NOMO-1 treated with dmso at 0.1 percent for 144 hours (cell line): ENCODE data around the gene NLRP3.

Experiments used
- DNase-seq: peaks from one replicate; lab custom pipeline; 2025; ENCODE audit not compliant: unreplicated experiment; lab: John Stamatoyannopoulos, UW

The NLRP3 gene

DNA sequence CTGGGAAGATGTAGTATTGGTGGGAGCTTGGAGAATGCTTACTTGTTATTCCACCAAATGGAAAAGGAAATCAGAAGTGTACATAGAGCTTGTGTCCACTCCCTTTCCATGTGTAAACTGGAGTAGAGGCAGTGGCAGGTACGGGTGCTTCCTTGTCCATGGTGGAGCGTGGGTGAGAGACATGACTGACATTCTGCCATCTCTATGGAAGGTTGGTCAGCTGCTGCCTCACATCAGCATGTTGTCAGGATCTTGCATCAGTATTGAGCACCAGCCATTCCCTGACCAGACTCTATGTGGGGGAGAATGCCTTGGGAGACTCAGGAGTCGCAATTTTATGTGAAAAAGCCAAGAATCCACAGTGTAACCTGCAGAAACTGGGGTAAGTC is 19.8 kb downstream of the NLRP3 start:
- no peak for DNase-seq

DNA sequence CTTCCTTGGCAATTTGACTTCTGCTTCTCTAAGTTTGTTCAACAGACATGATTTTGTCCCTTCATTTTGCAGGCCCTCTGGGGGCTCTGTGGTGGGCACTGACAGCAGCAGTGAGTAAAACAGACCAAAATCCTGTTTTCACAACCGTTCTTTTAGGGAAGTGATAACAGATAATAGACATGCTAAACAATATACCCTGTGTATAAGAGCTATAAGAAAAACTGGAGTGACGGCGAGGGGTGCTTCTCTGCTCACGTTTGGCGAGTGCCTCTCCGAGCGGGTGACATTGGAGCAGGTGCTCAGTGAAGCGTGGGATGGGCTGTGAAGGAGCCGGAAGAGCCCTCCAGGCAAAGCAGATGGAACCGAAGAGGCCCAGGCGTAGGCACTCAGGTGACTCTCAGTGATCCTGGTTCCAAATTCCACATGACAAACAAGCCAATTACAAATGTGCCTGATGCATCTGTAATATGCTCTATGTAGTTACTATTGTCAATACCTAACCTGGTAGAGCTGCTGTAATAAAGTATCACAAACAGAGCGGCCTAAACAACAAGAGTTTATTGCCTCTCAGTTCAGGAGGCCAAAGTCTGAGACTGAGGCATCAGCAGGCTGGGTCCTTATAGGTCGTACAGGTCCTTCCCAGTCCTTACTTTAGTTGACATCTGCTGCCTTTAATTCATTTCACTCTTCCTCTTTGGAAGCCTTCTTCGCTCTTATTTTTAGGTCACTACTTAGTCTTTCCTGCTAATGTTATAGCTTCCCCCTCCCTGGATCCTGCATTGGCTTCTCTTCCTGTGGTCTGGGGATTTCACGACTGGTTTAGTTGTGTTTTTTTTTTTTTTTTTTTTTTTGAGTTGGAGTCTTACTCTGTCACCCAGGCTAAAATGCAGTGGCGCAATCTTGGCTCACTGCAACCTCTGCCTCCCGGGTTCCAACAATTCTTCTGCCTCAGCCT is 21.9 kb downstream of the NLRP3 start:
- DNase-seq, result no peak

- no peak for DNase-seq
These were observed 24.1 kb downstream of the NLRP3 start for GRCh38 chr1:247440001-247440620.

DNA sequence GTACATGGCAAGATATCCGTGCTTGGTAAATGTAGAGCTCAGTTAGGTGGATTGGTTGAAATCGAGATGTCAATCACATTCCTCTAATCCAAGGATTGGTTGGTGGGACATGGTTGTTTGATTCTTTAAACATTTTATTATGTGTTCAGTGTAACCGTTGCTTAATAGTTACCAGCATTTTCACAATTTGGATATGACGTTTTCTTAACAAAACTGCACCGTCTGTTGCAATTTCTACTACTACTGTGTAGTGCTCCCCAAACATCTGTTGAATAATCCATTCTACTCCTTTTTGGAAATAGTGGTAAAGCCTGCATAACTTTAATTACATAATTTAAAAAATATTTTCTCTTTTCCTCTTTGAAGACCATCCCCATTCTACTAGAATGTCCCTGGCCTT is 25.6 kb downstream of the NLRP3 start:
- DNase-seq, result no peak

GRCh38 chr1:247442164-247442563 is 26.2 kb downstream of the NLRP3 start:
- no peak for DNase-seq

DNA sequence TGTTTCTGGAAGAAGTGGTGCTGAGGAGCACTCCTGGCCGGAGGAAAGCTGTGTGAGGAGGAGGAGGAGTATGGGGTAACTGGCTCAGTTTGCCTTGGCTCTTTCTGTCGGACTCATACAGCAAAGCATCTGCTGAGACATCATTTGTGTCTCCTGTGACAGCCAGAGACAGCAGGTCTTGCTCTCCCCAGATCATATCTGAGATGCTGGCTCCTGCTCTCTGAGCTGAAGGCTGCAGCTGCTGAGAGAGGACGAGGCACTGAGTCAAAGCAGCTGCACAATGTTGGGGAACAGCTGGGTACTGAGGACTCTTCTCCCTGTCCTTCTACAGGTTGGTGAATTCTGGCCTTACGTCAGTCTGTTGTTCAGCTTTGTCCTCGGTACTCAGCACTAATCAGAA is 27.7 kb downstream of the NLRP3 start:
- DNase-seq, result no peak

GRCh38 chr1:247444571-247444970 is 28.6 kb downstream of the NLRP3 start:
- no peak for DNase-seq

DNA sequence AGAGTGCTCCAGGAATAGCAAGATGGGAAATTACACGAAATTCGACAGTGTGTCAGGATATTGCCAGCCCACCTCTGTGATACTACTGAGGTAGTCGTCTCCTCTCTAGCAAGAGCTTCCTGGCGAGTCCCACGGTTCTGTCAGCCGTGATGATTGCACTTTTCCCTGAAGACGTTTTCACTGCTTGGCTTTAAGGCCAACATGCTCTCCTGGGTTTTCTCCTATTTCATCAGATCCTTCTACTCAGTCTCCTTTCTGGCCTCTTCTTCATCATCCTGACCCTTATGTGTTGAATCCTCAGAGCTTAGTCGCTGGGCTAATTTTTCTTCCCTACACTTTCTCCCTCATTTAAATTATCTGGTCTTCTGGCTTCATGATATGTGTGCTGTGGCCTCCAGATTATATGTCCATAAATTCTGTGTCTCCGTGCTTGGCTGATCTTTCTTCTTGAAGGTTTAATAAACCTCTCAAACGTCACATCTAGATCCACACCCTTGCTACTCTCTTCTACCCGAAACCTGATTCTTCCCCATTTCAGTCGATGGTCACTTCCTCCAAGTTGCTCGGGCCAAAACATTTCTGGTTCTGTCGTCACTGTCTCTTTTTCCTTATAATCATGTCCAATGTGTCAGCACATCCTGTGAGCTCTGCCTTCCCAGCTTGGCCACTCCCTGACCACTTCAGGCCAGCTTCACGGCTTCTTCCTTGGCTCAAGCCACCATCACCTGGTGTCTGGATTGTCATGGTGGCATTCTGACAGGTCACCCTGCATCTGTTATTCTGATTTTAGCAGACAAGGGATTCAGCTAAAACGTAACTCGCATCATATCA is 29.8 kb downstream of the NLRP3 start:
- peak; percentile 41 for DNase-seq

DNA sequence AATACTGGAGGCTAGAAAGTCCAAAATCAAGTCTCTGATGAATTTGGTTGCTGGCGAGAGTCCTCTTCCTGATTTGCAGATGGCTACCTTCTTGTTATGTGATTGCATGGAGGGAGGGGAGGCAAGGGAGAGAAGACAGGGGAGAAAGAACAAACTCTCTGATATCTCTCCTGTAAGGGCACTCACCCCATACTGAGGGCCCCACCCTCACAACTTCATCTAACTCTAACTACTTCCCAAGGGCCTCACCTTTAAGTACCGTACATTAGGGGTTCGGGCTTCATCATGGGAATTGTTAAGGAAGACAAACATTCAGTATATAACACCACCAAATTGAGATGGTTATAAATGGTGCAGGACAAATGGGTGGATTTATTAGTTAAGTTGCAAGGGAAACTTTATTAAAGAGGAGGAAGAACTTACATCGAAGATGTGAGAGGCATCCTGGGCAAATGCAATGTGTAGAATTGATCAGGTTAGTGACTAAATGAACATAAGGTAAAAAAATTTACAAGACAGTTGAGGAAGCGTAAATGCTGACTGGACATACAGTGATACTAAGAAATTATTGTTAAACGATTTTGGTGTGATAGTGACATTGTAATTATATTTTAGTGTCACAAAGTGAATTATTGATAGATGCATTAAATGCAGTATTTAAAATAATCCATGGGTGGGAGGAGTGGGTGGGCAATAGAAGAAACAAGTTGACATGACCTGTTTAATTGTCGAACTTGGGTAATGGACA is 31.4 kb downstream of the NLRP3 start:
- no peak for DNase-seq

DNA sequence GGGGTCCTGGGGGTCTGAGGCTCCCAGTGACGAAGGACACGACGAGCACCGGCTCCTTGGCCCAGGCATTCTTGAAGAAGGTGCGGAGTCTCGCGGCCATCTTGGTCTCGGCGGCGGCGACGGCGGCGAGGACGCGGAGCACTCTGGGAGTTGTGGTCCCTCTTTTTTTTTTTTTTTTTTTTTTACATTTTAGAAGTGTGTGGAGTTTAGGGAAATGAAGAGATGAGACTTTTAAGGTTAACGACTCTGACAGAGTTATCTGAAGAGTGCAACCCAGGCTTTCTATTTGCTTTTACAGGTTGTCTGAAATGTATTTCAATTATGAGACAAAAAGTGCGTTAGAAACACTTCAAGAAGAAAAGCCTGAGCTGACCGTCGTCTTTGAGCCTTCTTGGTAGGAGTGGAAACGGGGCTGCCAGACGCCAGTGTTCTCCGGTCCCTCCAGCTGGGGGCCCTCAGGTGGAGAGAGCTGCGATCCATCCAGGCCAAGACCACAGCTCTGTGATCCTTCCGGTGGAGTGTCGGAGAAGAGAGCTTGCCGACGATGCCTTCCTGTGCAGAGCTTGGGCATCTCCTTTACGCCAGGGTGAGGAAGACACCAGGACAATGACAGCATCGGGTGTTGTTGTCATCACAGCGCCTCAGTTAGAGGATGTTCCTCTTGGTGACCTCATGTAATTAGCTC is 32.3 kb downstream of the NLRP3 start:
- no peak for DNase-seq

DNA sequence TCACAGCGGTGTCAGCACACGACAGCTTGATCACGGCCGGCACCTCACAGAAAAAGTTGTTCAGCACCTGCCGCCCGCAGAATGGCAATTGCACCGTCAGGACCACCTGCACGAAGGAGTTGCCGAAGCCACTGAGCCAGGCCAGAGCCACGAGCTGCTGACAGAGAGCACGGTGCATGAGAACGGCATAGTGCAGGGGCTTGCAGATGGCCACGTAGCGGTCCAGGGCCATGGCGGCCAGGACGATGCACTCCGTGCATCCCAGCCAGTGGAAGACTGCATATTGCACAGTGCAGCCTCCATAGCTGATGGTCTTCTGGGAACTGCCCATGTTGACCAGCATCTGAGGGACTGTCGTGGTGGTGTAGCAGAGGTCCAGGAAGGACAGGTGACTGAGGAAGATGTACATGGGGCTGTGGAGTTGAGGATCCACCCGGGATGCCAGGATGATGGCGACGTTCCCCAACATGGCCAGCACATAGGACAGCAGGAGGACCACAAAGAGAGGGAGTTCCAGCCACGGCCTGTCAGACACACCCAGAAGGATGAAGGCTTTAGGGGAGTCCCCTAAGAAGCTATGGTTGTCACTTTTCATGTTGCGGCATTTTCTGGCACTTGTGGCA is 35.5 kb downstream of the NLRP3 start:
- DNase-seq, result no peak

DNA sequence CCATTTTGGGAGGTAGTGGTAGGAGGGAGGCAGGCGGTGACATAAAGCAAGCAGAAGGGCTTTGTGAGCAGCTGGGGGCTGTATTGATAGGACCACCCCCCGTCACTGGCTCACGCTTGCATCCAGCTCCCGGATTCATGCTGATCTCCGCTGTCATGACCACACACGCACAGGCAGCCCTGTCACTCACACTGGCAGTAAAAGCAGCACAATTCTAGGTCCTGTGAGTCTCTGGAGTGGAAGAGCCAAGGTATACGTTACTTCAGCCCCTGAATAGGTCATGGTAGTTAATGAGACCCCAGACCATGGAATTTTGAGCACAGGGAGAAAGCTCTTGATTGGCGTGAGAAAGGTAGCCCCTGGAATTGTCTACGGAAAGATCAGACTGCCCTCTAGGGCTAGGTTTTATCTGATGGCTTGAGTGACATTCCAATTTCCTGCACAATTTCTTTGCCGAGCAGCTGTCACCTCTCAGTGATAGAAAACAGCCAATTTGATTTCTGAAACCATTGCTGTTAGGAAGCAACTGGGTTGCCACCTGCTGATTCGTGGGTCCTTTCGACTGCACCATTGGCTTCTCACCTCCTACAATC is 36.6 kb downstream of the NLRP3 start:
- DNase-seq, result no peak

- DNase-seq, result peak; percentile 32
These were observed 37.3 kb downstream of the NLRP3 start for GRCh38 chr1:247453245-247453644.

- no peak for DNase-seq
These were observed 38.0 kb downstream of the NLRP3 start for GRCh38 chr1:247453997-247454396.

- DNase-seq, result no peak
These were observed 40.0 kb downstream of the NLRP3 start for GRCh38 chr1:247456021-247456420.

GRCh38 chr1:247456914-247457639 is 41.1 kb downstream of the NLRP3 start:
- DNase-seq, result no peak

DNA sequence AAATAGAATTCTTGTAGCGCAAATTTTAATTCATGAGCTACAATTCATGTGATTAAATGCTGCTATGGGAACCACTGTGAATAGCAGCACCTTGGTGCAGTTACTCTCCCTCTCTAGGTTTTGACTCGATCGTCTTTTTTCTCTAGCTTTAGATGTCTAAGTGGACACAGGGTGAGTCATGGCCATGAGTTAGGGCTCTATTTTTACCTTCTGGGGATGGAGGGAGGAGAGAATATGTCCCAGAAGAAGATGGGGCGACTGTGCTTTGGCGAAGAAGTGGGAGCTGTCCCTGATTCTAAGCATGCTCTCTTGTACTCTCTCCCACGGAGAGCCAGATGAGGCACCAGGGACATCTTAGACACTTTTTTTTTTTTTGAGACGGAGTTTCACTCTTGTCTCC is 43.5 kb downstream of the NLRP3 start:
- no peak for DNase-seq

DNA sequence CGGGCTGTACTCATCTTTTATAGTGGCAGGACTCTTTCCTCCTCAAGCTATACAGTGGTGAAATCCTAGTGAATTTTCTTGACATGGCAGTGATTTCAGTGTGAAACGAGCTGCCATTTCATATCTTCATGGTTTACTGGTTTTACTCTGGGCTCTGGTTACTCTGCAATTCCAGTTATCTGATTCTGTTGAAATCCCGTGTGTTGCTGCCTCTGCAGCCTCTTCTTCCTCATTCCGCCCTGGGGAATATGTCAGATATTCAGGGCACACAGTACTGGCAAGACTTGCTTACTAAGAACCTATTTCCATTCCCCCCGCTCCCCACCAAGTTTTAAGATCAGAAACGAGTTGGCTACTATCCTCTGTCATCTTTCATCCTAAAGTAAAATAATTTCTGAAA is 49.8 kb downstream of the NLRP3 start:
- no peak for DNase-seq

GRCh38 chr1:247467129-247467528 is 51.2 kb downstream of the NLRP3 start:
- DNase-seq, result no peak
